GM19099 (cell line): ENCODE data around the gene SIAE.

Experiments
- POLR2A ChIP-seq: IDR thresholded peaks from 3 replicates; pipeline ENCODE4 v1.6.1; 2011; ENCODE audit warnings: low read depth; ENCODE audit not compliant: insufficient read length; ENCODE audit errors: extremely low read depth

The SIAE gene

DNA sequence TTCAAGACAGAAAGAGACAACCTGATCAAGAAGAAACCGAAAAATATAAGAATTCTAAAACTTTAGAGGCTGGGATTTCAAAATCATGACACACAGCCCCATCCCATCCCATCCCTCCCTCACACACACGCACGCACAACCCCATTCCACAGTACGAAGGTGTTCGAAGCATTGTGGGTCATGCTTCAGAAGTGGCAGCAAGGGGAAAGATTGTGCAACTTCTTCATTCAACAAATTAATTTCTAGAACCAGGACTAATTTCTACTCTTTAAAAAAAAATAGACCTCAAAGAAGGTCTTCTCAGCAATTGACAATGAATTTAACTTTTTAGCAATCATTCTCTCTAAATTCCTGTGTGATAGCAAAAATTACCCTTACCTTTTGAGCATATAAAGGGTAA is 1.0 kb upstream of the SIAE start:
- TF ChIP-seq POLR2A = no peak

- TF ChIP-seq POLR2A = no peak
Observed at GRCh38 chr11:124674168-124674517, 604 bp upstream of the SIAE start.

DNA sequence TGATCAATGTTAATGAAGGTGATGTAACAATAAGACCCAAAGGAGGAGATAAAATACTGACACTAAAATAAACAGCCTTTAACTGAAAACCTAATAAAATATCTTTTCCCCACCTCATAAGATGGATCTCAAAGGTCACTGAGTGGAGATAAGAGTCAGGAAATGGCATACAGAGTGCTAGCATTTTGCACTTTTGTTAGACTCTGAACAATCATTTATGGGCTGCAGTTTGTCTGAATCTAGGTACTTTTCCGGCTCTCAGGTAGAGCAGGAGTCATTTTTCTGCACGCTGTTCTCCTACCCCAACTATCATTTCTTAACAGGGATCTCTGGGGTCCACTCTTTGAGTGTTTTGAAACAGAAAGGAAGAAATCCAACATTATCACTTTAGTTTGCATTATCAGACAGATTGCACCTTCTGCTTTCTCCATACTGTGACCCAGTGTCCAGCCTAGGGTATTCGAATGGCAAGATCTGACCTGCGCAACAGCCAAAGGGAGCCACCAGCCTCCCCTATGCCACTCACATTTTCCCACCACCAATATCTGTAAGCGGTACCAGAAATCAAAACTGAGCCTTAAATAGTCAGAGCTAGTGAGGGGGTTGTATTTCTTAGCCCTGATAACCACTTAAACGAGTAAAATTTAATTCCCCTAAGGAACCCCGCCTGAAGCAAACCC is 863 bp downstream of the SIAE start:
- no peak for TF ChIP-seq POLR2A

DNA sequence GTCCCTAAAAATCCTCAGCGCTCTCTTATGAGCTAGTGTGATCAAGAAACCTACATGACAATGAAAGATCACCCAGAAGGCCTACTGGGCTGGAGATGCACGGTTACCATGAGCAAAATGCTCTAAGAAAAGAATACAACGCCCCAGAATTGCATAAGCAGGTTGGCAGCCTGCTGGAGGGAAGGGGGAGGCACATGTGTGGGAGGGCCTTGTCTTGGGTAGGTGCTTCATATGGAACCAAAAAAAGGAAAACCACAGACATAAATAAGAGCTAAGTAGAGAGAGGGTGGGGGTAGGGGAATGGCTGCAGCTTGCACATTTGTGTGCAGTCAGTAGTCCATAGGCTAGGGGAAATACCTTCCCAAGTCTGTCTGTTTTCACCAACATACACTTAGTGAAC is 2.8 kb downstream of the SIAE start:
- no peak for TF ChIP-seq POLR2A

GRCh38 chr11:124669193-124669592 is 4.3 kb downstream of the SIAE start:
- no peak for TF ChIP-seq POLR2A

- TF ChIP-seq POLR2A = no peak
Observed at GRCh38 chr11:124667601-124668000, 5.9 kb downstream of the SIAE start.

DNA sequence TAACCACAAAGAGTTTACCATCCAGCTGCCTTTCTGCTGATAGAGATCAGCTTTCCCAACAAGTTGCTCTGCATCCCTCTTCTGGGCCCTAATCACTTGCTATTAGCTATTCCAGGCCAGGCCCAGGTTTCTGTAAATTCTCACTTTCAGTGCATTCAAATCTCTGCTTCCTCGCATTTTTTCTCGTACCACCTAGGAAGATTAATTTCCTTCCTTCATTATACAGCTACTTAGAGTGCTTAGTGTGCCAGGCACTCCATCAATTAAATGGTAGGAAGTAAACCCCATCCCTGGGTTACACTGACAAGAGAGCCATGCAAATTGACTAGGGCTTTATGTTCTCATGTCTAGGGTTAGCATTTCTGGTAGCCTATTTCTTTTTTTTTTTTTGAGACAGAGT is 9.7 kb downstream of the SIAE start:
- TF ChIP-seq POLR2A = no peak

DNA sequence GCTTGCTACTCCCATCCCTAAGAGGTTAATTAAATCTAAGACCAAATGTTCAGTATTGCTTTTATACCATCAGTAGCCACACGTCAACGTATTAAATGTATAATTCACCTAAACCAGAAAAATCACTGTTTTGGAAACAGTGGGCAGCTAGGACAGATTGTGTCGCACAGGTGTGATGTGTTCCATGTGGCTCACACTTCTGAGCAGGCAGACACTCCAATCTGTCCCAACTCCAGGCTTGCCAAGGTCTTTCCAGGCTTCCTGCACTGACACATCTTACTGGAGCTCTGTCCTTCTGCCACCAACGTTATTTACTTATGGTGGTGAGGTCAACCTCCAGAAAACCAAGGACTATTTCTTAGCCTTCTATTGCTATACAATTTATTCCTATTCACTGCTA is 11.4 kb downstream of the SIAE start:
- TF ChIP-seq POLR2A = no peak

DNA sequence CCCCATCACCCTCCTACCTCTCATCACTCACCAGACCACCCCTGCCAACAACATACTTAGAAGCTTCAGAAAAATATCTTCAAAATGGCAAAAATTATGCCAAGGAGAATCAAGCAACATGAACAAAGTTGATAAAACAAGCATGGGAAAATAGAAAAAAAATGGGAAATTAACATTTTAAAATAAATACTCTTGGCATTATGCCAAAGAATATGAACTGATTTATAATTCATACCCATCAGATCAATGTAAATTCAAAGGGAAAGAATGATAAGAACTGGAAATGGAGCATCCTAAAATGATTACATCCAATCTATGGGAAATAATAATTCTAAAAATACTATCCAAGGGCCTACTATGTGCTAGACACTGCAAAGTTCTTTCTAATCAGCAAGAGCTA is 12.0 kb downstream of the SIAE start:
- TF ChIP-seq POLR2A = no peak

DNA sequence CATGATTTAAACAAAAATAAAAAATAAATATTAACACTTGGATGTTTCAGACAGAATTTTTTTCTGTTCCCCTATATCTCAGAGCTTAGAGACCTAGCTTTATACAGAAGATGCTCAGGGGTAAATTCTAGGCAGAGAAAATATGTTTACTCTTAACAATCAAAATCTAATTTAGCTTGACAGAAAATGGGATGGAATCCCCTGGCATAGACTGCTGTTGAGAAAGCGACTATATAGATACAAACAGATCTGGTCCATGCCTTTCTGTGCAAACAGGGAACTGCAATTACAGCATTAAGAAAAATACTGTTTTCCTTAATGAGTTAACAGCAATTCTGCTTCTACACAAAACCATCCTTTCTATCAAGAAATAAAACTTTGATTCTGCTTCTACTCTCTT is 14.6 kb downstream of the SIAE start:
- TF ChIP-seq POLR2A = no peak

GRCh38 chr11:124658501-124658900 is 15.0 kb downstream of the SIAE start:
- TF ChIP-seq POLR2A = no peak

DNA sequence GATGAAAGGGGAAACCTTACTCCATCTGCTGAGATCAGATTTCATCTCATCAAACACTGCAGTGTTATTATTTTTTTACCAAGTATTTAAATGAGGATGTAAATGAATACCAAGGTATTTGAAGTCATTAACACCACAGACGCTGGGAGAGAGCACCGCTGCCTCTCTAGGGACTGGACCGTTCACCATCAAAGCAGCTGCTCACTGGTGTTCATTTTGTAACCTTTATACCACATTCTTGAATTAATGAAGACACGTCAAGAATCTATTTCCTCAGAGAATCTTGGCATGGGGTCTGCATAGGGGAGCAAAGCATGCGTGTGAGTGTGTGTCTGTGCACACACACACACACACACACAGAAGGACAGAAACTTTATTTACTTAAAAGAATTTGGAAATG is 15.6 kb downstream of the SIAE start:
- TF ChIP-seq POLR2A = no peak

- TF ChIP-seq POLR2A = no peak
Observed at GRCh38 chr11:124656774-124657630, 16.5 kb downstream of the SIAE start.

DNA sequence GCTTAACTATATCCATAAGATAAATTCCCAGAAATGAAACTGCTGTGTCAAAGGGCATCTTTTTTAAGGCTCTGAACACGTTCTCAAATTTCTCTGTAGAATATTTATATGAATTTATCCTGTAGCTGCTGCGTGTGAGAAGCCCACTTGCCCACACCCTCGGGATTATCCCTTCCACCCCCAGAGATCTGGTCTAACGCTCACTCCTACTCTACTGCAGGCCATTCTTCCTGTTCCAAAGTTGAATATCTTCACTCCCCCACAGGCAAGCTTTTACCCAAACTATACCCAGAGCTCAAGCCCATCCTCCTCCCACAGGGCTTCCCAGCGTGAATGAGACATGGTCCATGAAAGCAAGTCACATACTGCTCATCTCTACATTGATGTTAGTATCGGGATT is 24.9 kb downstream of the SIAE start:
- no peak for TF ChIP-seq POLR2A

GRCh38 chr11:124646148-124646547 is 27.4 kb downstream of the SIAE start:
- no peak for TF ChIP-seq POLR2A
